ENCODE data around the gene SEH1L. TPM values are rescaled to one million over a fixed set of nuclear protein-coding genes. Genes with fewer than 3 reads are reported as not detected.

Gene SEH1L
- total RNA-seq, 2 experiments from 2014 or later: 38.0 to 43.5 TPM

DNA sequence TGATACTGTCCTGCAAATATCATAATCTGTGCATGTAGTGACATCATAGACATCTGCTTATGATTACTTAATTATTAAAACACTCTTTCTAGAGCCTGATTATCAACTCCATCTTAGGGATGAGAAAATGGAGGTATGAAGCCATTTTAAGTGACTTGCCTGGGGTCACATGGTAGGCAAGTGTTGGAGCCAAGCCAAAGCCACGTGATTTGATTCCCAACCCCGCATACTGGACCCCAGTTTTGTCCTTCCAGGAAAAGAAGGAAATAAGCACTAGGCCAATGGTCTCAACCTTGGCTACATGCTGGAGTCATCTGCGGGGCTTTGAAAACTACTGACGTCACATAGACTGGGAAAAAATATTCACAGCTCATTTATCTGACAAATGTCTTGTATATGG, 19.6 kb upstream of the SEH1L start:
- Mint-ChIP-seq H3K9me3 (no peaks in the 10 kb centered on the region), H3K36me3 (no peaks in the 10 kb centered on the region), H3K4me3 (no peak overlapping the region), H3K27me3 (peaks cover 8% of the 10 kb centered on the region), H3K4me1 (no peaks in the 10 kb centered on the region), H3K27ac (no peak overlapping the region)
- POLR2A ChIA-PET: no interaction called here
- ATAC-seq (ENCODE audit: low read depth) (no peak), DNase-seq (no peak)

DNA sequence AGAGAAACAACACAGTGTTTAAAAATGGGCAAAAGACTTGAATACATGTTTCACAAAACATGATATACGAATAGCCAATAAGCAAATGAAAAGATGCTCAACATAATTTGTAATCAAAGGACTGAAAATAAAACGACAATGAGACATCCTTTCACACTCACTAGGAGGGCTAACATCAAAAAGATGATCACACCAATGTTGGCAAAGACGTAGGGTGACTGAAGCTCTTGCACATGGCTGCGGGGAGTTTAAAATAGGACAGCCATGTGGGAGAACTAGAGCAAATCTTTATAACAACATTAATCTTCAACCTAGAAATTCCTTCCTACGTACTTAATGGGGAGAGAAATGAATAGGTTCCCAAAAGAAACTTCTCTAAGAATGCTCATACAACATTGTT, 19.2 kb upstream of the SEH1L start:
- POLR2A ChIA-PET: no interaction called here
- Mint-ChIP-seq H3K36me3 (no peaks in the 10 kb centered on the region), H3K4me3 (no peak overlapping the region), H3K27ac (no peak overlapping the region), H3K4me1 (no peaks in the 10 kb centered on the region), H3K27me3 (peaks cover 8% of the 10 kb centered on the region), H3K9me3 (no peaks in the 10 kb centered on the region)
- no peak for DNase-seq
- ATAC-seq (ENCODE audit: low read depth): no peak

DNA sequence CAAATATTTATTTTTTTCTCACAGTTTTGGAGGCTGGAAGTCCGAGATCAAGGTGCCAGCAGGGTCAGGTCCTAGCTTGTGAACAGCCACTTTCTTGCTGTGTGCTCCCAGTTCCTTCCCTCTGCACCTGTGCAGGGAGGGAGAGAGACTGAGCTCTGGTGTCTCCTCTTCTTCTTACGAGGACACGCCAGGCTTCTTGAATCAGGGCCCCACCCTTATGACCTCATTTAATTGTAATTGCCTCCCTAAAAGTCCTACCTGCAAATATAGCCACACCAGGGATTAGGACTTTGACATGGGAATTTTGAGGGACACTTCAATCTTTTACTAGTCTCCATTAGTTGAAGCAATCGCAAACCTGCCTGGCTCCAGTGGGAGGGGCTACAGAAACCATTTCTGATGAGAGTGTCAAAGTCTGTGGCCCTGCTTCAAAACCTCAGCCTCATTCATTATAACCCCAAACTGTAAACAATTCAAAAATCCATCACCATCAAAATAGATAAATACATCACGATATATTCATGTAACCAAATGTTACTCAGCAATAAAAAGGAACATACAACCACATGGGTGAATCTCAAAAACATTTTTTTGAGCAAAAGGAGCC, 18.2 kb upstream of the SEH1L start:
- Mint-ChIP-seq H3K4me1 (peaks cover 1% of the 10 kb centered on the region), H3K27ac (no peak overlapping the region), H3K4me3 (no peak overlapping the region), H3K27me3 (peaks cover 7% of the 10 kb centered on the region), H3K9me3 (no peaks in the 10 kb centered on the region), H3K36me3 (no peaks in the 10 kb centered on the region)
- POLR2A ChIA-PET: no interaction called here
- DNase-seq: no peak
- no peak for ATAC-seq (ENCODE audit: low read depth)

DNA sequence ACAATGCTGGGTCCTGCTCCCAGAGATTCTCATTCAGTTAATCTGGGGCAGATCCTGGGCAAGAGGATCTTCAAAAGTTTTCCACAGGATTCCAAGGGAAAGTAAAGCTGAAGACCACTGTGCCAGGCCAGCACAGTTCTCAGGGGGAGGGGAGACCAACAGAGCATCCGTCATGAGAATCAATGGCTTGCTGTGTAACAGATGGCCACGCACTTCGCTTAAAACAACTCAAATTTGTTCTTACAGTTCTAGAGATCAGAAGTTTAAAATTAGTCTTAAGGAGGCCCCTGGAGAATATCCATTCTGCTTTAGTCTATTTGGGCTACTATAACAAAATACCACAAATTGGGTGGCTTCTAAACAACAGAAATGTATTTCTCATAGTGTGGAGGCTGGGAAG, 17.4 kb upstream of the SEH1L start:
- POLR2A ChIA-PET: no interaction called here
- H3K9me3 Mint-ChIP-seq: no peaks in the 10 kb centered on the region
- H3K36me3 Mint-ChIP-seq: no peaks in the 10 kb centered on the region
- no peak for ATAC-seq (ENCODE audit: low read depth)
- H3K27me3 Mint-ChIP-seq: peaks cover 7% of the 10 kb centered on the region
- DNase-seq: no peak
- H3K4me1 Mint-ChIP-seq: peaks cover 3% of the 10 kb centered on the region
- no peak overlapping the region for H3K27ac Mint-ChIP-seq
- no peak overlapping the region for H3K4me3 Mint-ChIP-seq

DNA sequence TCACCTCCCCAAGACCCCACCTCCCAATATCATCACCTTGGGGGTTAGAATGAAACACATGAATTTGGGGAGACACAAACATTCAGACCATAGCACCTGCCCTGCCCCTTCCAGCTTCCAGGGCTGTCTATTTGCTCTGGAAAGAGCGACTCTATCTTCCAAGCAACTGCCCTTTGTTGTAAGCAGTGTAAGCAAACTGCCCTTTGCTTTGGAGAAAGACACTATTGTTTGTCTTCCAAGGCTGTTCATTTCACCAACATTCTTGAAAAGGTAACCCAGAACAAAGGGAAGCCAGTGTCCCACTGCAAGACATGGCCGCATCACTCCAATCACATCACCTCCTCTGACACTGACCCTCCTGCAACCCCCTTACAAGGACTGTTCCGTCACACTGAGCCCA, 16.9 kb upstream of the SEH1L start:
- Mint-ChIP-seq H3K9me3 (no peaks in the 10 kb centered on the region), H3K27me3 (peaks cover 7% of the 10 kb centered on the region), H3K4me1 (peaks cover 3% of the 10 kb centered on the region), H3K27ac (no peak overlapping the region), H3K4me3 (no peak overlapping the region), H3K36me3 (no peaks in the 10 kb centered on the region)
- POLR2A ChIA-PET: no interaction called here
- DNase-seq: no peak
- ATAC-seq (ENCODE audit: low read depth): no peak

DNA sequence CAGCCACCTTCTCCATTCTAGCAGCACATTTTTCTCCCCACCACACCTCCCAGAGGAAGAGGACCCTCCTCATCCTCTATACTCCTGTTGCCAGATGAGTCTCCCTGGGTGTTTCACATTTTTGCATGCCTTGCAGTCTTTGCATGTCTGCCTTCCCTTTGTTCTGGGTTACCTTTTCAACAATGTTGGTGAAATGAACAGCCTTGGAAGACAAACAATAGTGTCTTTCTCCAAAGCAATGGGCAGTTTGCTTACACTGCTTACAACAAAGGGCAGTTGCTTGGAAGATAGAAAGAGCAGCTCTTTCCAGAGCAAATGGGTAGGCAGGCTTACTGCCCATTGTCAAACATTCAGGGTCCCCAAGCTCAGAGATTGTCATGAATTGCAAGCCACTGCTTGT, 14.5 kb upstream of the SEH1L start:
- H3K9me3 Mint-ChIP-seq: no peaks in the 10 kb centered on the region
- POLR2A ChIA-PET: no interaction called here
- no peak overlapping the region for H3K4me3 Mint-ChIP-seq
- DNase-seq (no peak), ATAC-seq (ENCODE audit: low read depth) (no peak)
- peaks cover 10% of the 10 kb centered on the region for H3K27me3 Mint-ChIP-seq
- H3K36me3 Mint-ChIP-seq: no peaks in the 10 kb centered on the region
- no peak overlapping the region for H3K27ac Mint-ChIP-seq
- H3K4me1 Mint-ChIP-seq: peaks cover 3% of the 10 kb centered on the region

- POLR2A ChIA-PET: interaction anchor here (0.6 to 1.7 kb wide), 5 partner anchors 14 to 595 kb away, joined by 3 to 7 read pairs (median 4); partner anchors contain the start of genes CEP76 and PSMG2
- peak overlapping the region; percentile 68 for H3K4me3 Mint-ChIP-seq
- H3K36me3 Mint-ChIP-seq: no peaks in the 10 kb centered on the region
- peak overlapping the region; percentile 30 for H3K27ac Mint-ChIP-seq
- peaks cover 10% of the 10 kb centered on the region for H3K27me3 Mint-ChIP-seq
- H3K9me3 Mint-ChIP-seq: no peaks in the 10 kb centered on the region
- ATAC-seq (ENCODE audit: low read depth) (peak; percentile 88), DNase-seq (peak; percentile 74)
- H3K4me1 Mint-ChIP-seq: peaks cover 3% of the 10 kb centered on the region
These were observed 13.2 kb upstream of the SEH1L start for GRCh38 chr18:12934454-12935071.

DNA sequence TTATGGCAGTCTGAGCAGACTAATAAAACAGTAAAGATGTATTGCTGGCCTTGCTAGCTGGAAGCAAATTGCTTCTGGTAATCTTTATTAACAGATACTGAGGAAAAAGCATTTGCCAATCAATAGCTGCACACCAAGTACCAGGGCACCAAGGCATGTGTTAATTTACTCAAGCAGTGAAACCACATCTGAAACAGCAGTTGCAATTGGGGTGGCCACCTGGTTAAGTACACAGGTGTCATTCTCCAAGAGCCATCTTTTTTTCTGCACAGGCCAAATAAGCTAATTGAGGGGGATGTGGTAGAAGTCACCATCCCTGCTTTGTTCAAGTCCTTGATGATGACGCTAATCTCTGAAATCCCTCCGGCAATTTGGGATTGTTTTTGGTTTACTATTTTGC, 8.6 kb upstream of the SEH1L start:
- DNase-seq: no peak
- no peak for ATAC-seq (ENCODE audit: low read depth)
- Mint-ChIP-seq H3K4me1 (peaks cover 3% of the 10 kb centered on the region), H3K27ac (no peak overlapping the region), H3K27me3 (peaks cover 5% of the 10 kb centered on the region), H3K9me3 (no peaks in the 10 kb centered on the region), H3K4me3 (no peak overlapping the region), H3K36me3 (no peaks in the 10 kb centered on the region)
- POLR2A ChIA-PET: no interaction called here

- ATAC-seq (ENCODE audit: low read depth) (no peak), DNase-seq (no peak)
- H3K9me3 Mint-ChIP-seq: no peaks in the 10 kb centered on the region
- H3K4me3 Mint-ChIP-seq: no peak overlapping the region
- no peak overlapping the region for H3K27ac Mint-ChIP-seq
- POLR2A ChIA-PET: interaction anchor here (1.5 kb wide), 1 partner anchor 47 kb away, joined by 4 read pairs; the partner anchor contains the start of gene CEP192
- peaks cover 15% of the 10 kb centered on the region for H3K4me1 Mint-ChIP-seq
- H3K36me3 Mint-ChIP-seq: no peaks in the 10 kb centered on the region
- H3K27me3 Mint-ChIP-seq: no peaks in the 10 kb centered on the region
These were observed 4.6 kb upstream of the SEH1L start for GRCh38 chr18:12943215-12943614.

GRCh38 chr18:12944709-12945108, 3.1 kb upstream of the SEH1L start:
- POLR2A ChIA-PET: interaction anchor here (0.8 to 1.8 kb wide), 4 partner anchors 23 to 168 kb away, joined by 3 to 8 read pairs (median 4); partner anchors contain the start of genes CEP192 and PTPN2
- DNase-seq: no peak
- Mint-ChIP-seq H3K27ac (no peak overlapping the region), H3K27me3 (no peaks in the 10 kb centered on the region), H3K4me3 (no peak overlapping the region), H3K4me1 (peaks cover 21% of the 10 kb centered on the region), H3K36me3 (peaks cover 4% of the 10 kb centered on the region), H3K9me3 (no peaks in the 10 kb centered on the region)
- no peak for ATAC-seq (ENCODE audit: low read depth)

DNA sequence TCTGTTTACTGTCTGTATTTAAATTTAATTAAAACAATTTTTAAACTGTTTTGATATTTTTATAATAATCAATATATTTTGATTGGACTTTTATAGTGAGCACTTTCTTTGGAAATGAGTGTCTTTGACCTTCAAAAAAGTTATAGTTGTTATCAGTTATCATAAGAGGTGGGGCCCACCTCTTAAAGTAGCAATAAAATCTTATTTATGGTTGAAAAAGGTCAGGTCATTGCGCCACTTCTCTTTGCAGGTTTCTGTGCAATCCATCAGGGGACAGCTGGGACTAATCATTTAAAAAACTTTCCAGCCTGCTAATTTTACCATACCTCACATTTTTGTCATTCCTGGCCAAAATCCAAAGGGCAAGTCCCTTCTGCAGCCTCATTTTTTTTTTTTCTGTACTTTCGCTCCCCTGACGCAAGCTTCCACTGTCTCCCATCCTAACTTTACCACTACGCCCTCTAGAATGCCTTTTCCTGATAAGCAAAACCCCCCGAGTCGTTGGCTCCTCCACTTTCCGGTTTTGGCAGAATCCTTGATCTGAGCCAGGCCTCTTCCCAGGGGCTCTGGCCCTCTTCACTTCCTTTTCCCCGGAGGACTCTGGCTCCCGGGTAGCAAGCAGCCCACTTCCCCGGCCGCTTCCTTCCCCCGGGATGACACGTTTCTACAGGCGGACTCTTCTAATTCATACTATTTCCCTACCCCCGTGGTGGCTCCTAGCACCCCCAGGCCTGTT, 1.1 kb upstream of the SEH1L start:
- Mint-ChIP-seq H3K4me3 (peak overlapping the region; percentile 98), H3K4me1 (peaks cover 33% of the 10 kb centered on the region)
- ATAC-seq (ENCODE audit: low read depth): no peak

GRCh38 chr18:12948050-12948804, 416 bp downstream of the SEH1L start:
- H3K4me1 Mint-ChIP-seq: peaks cover 36% of the 10 kb centered on the region
- DNase-seq (peak; percentile 95), ATAC-seq (ENCODE audit: low read depth) (peak; percentile 84)
- H3K4me3 Mint-ChIP-seq: peak overlapping the region; percentile 98
- H3K27ac Mint-ChIP-seq: peak overlapping the region; percentile 98
- POLR2A ChIA-PET: interaction anchor here (0.7 to 2.4 kb wide), 14 partner anchors 14 to 974 kb away, joined by 3 to 37 read pairs (median 4); partner anchors contain the start of genes AFG3L2, CEP192, CEP76 and PTPN2
- peaks cover 26% of the 10 kb centered on the region for H3K36me3 Mint-ChIP-seq
- H3K9me3 Mint-ChIP-seq: no peaks in the 10 kb centered on the region
- H3K27me3 Mint-ChIP-seq: no peaks in the 10 kb centered on the region

More for the DNA sequence above, 1.1 kb upstream of the SEH1L start:
- peak overlapping the region; percentile 99 for H3K27ac Mint-ChIP-seq
- POLR2A ChIA-PET: no interaction called here
- H3K27me3 Mint-ChIP-seq: no peaks in the 10 kb centered on the region
- DNase-seq: no peak
- no peaks in the 10 kb centered on the region for H3K9me3 Mint-ChIP-seq
- peaks cover 17% of the 10 kb centered on the region for H3K36me3 Mint-ChIP-seq

GRCh38 chr18:12958478-12958877, 10.7 kb downstream of the SEH1L start:
- Mint-ChIP-seq H3K27ac (no peak overlapping the region), H3K36me3 (peaks cover 31% of the 10 kb centered on the region), H3K9me3 (peaks cover 1% of the 10 kb centered on the region), H3K4me3 (no peak overlapping the region), H3K27me3 (no peaks in the 10 kb centered on the region), H3K4me1 (peaks cover 3% of the 10 kb centered on the region)
- DNase-seq (no peak), ATAC-seq (ENCODE audit: low read depth) (no peak)
- POLR2A ChIA-PET: interaction anchor here (0.7 kb wide), 1 partner anchor 61 kb away, joined by 6 read pairs; no protein-coding TSS in a partner anchor
